Activated T-cell treated with anti-CD3 and anti-CD28 coated beads, Interleukin-2, amount 50 U/mL, for 72 hours (primary cell): ENCODE results near the gene ANKRD40CL. TPM values are rescaled to one million over a fixed set of nuclear protein-coding genes. Genes with fewer than 3 reads are reported as not detected.
A peak's percentile ranks its signal among the peaks of the same experiment; 100 is the strongest.
"Not testable (repeated sequence)": the region's sequence is repeated elsewhere in the genome, so short reads cannot be mapped to it uniquely, and the experiment has no call there.

Experiments used
- ATAC-seq, 2 donors: fragments of 150-1000 bp; cut with Tn5 transposase; replicated peaks in 1 of 2; 2 replicates each; pipeline ENCODE4 v1.10.0; 2021; ENCODE audit warnings: moderate library complexity in 2 of 2, mild to moderate bottlenecking in 1 of 2
- DNase-seq, 2 donors: peaks; one replicate each; pipeline ENCODE4 v3.0.0; 2021 to 2022; ENCODE audit warnings: mixed read lengths in 1 of 2
- H3K27ac Mint-ChIP-seq: one replicate; pipeline ENCODE4 v1.8.0; 2022; ENCODE audit warnings: mild to moderate bottlenecking, moderate library complexity, mixed read lengths
- H3K27me3 Mint-ChIP-seq: one replicate; pipeline ENCODE4 v1.8.0; 2022; ENCODE audit warnings: low read depth, mixed read lengths
- H3K36me3 Mint-ChIP-seq, 2 donors: one replicate each; pipeline ENCODE4 v1.8.0; 2022; ENCODE audit warnings: mixed read lengths in 2 of 2, mild to moderate bottlenecking in 1 of 2; ENCODE audit not compliant: insufficient read depth in 2 of 2
- H3K4me1 Mint-ChIP-seq: one replicate; pipeline ENCODE4 v1.8.0; 2022; ENCODE audit warnings: low read depth, mixed read lengths
- H3K4me3 Mint-ChIP-seq, 2 donors: one replicate each; pipeline ENCODE4 v1.8.0; 2022; ENCODE audit warnings: mild to moderate bottlenecking in 2 of 2, mixed read lengths in 2 of 2, moderate library complexity in 2 of 2
- H3K9me3 Mint-ChIP-seq, 2 donors: one replicate each; pipeline ENCODE4 v1.8.0; 2022; ENCODE audit warnings: mixed read lengths in 2 of 2
- total RNA-seq, 2 donors: library from RNA; stranded (reverse); gene quantifications; one replicate each; pipeline ENCODE4 v1.2.3, GENCODE V29; 2022

The ANKRD40CL gene
- total RNA-seq, 2 donors from 2014 or later: not detected

DNA sequence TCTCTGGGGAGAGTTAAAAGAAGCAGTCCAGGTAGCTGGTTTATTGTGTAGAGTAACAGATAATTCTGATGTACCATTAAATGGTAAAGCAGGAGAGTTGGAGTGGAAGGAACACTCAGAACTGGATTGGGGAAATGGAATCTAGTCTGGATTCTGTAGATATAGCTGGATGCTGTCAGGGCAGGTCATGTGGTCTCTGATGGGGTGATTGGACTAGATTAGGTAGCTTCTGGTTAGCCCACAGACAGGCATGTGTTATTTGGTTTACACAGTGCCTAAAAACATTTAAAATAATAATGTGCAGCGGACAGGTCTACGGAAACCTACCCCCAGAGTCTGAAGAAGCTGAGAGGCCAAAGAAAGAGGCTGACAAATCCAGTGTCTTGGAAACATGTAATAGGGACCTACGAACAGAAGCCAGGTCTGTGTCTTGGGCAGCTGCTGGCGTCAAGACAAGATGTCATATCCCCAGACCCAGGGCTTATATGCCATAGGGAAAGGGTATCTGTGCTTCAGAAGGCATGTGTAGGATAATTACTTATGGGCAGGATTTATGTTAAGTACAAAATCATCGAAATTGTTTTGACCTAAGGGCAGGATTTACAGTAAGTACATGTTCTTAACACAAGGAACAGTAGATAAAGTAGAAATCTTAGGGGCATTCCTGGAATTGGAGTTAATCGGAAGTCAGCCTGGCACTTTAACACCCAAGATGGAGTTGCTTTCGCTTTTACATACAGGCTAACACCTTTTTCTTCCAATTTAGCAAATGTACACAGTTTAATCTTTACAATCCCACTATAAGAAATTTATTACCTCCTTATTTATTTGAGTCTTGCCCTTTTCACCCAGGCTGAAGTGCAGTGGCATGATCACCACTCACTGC, 35.5 kb downstream of the ANKRD40CL start:
- ATAC-seq: no peak
- H3K9me3 Mint-ChIP-seq: no peaks in the 10 kb centered on the region
- peaks cover 0 to 9% of the 10 kb centered on the region in 2 donors for H3K36me3 Mint-ChIP-seq
- H3K4me1 Mint-ChIP-seq: peaks cover 85% of the 10 kb centered on the region
- peak overlapping the region; percentile 86 for H3K27ac Mint-ChIP-seq
- DNase-seq: no peak
- no peaks in the 10 kb centered on the region for H3K27me3 Mint-ChIP-seq
- H3K4me3 Mint-ChIP-seq: peak overlapping the region in 1 of 2 donors; percentile 25

DNA sequence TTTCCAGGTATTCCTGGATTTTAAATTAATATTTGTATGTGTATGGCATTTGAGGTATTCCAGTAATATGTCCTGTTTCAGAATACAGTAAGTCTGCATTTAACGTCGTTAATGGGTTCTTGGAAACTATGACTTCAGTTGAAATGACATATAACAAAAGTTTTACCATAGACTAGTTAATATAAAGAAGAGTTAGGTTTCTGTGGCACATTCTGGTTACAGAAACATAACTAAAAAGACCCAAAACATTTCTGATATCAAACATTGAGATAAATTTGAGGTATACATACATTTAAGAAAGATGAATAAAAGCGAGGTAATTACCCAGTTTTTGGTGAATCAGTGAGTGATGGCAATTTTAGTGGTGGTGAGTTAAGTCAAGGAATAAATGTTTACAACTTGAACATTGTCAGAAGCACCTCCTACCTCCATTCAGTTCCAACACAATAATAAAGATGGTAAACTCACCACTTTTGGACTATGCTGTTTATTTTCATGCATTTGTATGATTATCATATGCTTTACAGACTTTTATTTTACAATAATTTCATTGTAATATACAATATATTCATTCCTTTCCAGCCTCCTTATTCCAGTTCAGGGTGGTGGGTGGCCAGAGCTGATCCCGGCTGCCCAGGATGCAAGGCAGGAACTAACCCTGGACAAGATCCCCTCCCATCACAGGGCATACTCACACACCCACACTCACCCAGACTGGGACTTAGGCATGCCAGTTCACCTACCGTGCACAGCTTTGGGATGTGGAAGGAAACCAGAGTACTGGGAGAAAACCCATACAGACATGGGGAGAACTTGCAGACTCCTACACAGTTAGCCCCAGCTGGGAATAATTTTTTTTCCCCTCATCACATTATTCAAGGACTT, 38.2 kb downstream of the ANKRD40CL start:
- peaks cover 71% of the 10 kb centered on the region for H3K4me1 Mint-ChIP-seq
- no peaks in the 10 kb centered on the region for H3K9me3 Mint-ChIP-seq
- H3K36me3 Mint-ChIP-seq: peaks cover 0 to 8% of the 10 kb centered on the region in 2 donors
- no peak for DNase-seq
- no peaks in the 10 kb centered on the region for H3K27me3 Mint-ChIP-seq
- peak; percentile 63 to 68 for ATAC-seq
- H3K27ac Mint-ChIP-seq: peak overlapping the region; percentile 97
- H3K4me3 Mint-ChIP-seq: peak overlapping the region; percentile 58 to 85

DNA sequence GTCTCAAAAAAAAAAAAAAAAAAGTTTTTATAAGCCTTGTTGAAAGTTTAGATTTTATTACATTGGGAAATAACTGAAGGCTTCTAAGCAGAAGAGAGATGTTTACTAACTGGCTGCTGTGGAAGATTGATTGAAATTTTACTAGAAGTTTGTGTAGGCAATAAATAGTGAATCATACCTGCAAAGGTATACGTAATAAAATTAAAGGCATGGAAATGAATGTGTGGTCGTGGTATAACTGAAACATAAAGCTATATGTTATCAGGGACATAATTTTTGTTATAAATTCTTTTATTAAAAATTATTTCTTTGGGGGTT, 39.2 kb downstream of the ANKRD40CL start:
- H3K9me3 Mint-ChIP-seq: no peaks in the 10 kb centered on the region
- peak overlapping the region; percentile 34 to 81 for H3K4me3 Mint-ChIP-seq
- H3K4me1 Mint-ChIP-seq: peaks cover 67% of the 10 kb centered on the region
- no peaks in the 10 kb centered on the region for H3K27me3 Mint-ChIP-seq
- peaks cover 0 to 8% of the 10 kb centered on the region in 2 donors for H3K36me3 Mint-ChIP-seq
- no peak for ATAC-seq
- no peak for DNase-seq
- H3K27ac Mint-ChIP-seq: peak overlapping the region; percentile 94

DNA sequence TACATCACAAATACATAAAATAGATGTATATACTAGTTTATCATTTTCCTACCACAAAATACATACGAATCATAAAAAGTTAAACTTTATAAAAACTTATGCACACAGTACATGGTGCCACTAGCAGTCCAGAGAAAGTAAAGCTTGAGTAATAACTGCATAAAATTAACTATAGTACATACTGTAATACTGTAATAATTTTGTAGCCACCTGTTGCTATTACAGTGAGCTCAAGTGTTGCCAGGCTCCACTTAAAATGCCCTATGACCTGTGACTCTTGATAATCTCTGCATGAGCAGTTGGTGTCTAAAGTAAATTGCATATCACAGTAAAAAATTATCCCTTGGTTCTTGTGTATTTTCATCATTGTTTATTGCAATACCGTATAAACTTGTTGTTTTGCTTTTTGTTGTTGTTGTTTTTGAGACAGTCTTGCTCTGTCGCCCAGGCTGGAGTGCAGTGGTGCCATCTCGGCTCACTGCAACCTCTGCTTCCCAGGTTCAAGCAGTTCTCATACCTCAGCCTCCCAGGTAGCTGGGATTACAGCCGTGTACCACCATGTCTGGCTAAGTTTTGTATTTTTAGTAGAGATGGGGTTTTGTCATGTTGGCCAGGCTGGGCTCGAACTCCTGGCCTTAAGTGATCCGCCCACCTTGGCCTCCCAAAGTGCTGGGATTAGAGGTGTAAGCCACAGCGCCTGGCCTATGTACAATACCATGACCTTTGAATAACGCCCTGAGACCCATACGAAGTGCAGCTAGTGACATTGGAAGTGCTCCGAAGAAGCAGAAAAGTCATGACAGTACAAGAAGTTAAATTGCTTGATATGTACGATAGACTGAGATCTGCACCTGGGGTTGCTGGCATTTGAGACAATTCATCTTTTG, 41.3 kb downstream of the ANKRD40CL start:
- peaks cover 2 to 3% of the 10 kb centered on the region in 2 donors for H3K36me3 Mint-ChIP-seq
- H3K27ac Mint-ChIP-seq: peak overlapping the region; percentile 56
- peak overlapping the region in 1 of 2 donors; percentile 27 for H3K4me3 Mint-ChIP-seq
- DNase-seq (no peak), ATAC-seq (no peak)
- H3K9me3 Mint-ChIP-seq: no peaks in the 10 kb centered on the region
- H3K27me3 Mint-ChIP-seq: no peaks in the 10 kb centered on the region
- peaks cover 68% of the 10 kb centered on the region for H3K4me1 Mint-ChIP-seq

DNA sequence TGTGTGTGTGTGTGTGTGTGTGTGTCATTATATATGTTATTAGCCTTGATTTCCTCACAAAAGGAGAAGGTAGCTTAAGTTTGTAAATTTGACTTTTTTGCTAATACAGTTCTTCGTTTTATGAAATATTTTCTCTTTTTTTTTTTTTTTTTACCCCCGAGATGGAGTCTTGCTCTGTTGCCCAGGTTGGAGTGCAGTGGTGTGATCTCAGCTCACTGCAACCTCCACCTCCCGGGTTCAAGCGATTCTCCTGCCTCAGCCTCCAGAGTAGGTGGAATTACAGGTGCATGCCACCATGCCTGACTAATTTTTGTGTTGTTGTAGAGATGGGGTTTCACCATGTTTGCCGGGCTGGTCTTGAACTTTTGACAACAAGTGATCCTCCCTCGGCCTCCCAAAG, 42.7 kb downstream of the ANKRD40CL start:
- Mint-ChIP-seq H3K4me1 (peaks cover 58% of the 10 kb centered on the region), H3K4me3 (peak overlapping the region in 1 of 2 donors; percentile 12), H3K36me3 (peaks cover 4 to 11% of the 10 kb centered on the region in 2 donors)
- H3K27ac Mint-ChIP-seq, ATAC-seq, DNase-seq, H3K9me3 Mint-ChIP-seq, H3K27me3 Mint-ChIP-seq: not testable (repeated sequence)

DNA sequence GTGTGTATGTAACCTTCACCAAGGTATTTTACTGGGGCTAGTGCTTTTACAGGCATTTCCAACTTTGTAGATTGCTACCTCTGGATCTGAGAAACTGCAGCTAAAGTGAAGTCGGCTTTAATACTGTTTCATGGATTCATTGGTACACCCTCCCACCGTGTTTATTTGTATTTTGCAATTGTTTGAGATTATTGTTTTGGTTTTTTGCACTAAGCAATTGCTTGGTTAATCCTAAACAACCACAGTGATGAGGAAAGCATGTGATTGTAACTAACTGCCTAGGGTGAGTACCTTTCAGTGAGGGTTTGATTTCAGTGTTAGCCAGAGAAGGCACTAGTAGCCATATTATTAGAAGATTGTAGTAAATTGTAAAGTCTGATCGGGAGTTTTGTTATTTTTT, 44.6 kb downstream of the ANKRD40CL start:
- peak overlapping the region; percentile 71 for H3K27ac Mint-ChIP-seq
- no peaks in the 10 kb centered on the region for H3K9me3 Mint-ChIP-seq
- peak overlapping the region; percentile 92 to 97 for H3K4me3 Mint-ChIP-seq

DNA sequence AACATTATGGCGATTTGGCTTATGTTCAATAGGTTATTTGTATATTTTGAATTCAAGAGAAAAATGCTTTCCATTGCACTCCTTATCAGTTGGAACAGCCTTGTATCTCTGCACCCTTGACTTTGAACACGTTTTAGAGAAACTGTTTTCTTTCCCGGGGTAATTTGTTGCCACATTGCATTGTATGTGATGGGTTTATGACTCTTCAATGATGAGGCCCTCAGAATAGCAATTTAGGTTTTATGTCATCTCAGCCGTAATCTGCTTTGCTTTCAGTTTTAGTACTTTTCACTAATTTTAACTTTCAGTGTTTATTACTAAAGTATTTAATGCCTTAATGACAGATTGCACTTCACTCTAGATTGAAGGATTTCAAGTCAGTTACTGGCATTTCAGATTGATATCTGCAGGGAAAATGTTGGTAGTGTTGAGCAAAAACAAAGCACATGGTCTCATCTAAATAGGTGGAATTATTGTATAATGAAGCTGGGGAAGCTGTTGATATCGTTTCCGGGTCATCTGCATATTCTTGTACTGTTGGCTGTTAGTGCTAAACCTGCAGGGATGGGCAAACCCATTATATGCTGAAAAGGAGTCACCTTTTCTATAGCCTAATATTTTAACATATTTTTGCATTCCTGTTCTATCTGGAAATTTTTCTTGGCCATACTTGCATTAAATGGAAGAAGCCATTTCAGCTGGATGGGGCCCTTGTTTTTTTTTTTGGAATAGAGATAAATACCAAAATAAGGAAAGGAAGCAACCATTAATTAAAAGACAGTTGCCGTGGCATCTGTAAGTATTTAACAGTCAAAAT, 45.9 kb downstream of the ANKRD40CL start:
- H3K9me3 Mint-ChIP-seq: no peaks in the 10 kb centered on the region
- peaks cover 4 to 10% of the 10 kb centered on the region in 2 donors for H3K36me3 Mint-ChIP-seq
- peaks cover 32% of the 10 kb centered on the region for H3K4me1 Mint-ChIP-seq
- DNase-seq (no peak), ATAC-seq (no peak)
- H3K4me3 Mint-ChIP-seq: peak overlapping the region; percentile 92 to 97
- H3K27me3 Mint-ChIP-seq: no peaks in the 10 kb centered on the region
- peak overlapping the region; percentile 96 for H3K27ac Mint-ChIP-seq

More for the DNA sequence above, 44.6 kb downstream of the ANKRD40CL start:
- Mint-ChIP-seq H3K4me1 (peaks cover 40% of the 10 kb centered on the region), H3K27me3 (no peaks in the 10 kb centered on the region), H3K36me3 (peaks cover 4 to 13% of the 10 kb centered on the region in 2 donors)
- no peak for DNase-seq
- ATAC-seq: no peak

DNA sequence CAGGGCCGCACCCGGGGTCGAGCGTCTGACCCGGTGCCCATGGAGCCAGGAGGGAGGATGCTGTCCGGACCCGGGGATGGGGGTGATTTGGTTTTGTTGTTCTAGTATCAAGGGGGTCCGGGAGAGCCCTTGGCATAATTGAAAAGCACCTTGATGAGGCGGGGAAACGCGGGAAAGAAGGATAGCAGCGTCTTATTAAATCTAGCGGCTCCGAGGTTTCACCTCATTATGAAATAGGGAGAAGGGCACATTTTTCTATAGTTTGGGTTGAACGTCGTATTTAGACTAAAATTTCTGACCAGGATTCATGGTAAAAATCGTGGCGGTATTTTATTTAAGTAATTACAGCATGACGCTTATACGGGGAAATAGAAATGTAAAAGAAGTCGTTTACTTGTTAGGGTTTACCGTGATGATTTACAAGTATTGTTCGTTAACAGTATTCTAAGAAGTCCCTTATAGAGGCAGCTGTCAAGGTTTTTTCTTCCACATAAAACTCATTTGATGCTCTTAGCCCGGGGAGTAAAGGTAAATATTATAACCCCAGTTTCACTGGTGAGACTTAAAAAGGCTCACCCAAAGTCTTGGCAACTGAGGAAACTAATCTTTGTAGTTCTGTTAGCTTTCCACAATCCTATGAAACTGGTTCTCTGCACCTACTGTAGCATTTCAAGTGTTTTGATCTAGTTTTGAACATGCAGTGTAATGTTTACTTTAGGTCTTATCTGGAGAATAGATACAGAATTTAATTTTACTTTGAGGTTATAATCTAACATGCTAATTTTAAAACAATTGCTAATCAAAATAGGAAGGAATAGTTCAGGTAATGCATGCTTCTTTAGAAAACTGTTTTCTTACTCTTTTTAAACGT, 47.2 kb downstream of the ANKRD40CL start:
- H3K27ac Mint-ChIP-seq: peak overlapping the region; percentile 96
- H3K4me1 Mint-ChIP-seq: peaks cover 25% of the 10 kb centered on the region
- H3K9me3 Mint-ChIP-seq: no peaks in the 10 kb centered on the region
- peak overlapping the region; percentile 92 to 97 for H3K4me3 Mint-ChIP-seq
- ATAC-seq (no peak), DNase-seq (no peak)
- H3K36me3 Mint-ChIP-seq: peaks cover 4 to 10% of the 10 kb centered on the region in 2 donors
- no peaks in the 10 kb centered on the region for H3K27me3 Mint-ChIP-seq

DNA sequence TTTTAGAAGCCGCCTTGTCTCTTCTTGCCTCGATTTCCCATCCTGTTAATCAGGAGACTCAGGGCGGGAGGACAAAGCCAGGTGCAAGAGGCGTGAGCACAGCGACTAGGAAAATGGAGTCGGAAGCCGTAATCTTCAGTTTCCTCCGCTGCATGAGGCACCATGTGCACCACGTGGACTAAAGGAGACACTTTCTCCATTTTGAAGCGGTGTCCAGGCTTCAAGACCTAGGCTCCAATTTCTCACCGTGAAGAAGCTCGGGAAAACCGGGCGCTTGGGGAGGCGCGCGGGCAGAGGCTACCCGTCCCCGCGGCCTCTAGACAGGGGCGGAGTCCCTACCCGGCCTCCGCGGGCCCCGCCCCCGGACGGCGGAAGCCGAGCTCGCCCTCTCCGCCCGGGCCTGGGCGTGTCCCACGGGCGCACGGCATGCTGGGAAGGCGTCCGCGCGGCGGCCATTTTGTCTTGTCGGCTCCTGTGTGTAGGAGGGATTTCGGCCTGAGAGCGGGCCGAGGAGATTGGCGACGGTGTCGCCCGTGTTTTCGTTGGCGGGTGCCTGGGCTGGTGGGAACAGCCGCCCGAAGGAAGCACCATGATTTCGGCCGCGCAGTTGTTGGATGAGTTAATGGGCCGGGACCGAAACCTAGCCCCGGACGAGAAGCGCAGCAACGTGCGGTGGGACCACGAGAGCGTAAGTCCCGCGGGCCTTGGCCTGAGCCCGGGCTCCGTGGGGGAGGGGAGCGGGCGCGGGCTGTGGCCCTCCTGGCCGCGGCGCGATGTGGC, 48.0 kb downstream of the ANKRD40CL start, which contains the start of gene LUC7L3:
TSS of gene LUC7L3 (plus strand) at position 460 of the 780 bp plus-strand sequence. CDS start at position 590, 130 bp downstream.
- DNase-seq: peak; percentile 95 to 97
- Mint-ChIP-seq H3K36me3 (peaks cover 4 to 10% of the 10 kb centered on the region in 2 donors), H3K27ac (peak within 1 kb of the TSS; percentile 96), H3K9me3 (no peaks in the 10 kb centered on the region), H3K4me1 (peaks cover 25% of the 10 kb centered on the region), H3K4me3 (peak within 1 kb of the TSS; percentile 92 to 97), H3K27me3 (no peaks in the 10 kb centered on the region)
- peak; percentile 94 to 96 for ATAC-seq

DNA sequence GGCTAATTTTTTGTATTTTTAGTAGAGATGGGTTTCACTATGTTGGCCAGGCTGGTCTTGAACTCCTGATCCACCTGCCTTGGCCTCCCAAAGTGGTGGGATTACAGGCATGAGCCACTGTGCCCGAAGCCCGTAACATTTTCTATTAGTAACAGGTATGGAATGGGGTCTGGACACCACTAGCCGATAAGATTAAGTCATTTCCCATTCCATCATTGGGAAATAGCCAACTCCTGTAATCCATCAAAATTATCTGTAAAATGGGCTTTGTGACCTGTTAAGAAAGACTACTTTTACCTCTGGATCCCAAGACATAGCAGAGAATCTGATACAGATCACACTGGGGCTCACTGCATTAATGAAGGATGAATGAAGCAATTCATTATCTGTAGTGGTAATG, 51.8 kb downstream of the ANKRD40CL start:
- H3K9me3 Mint-ChIP-seq: no peaks in the 10 kb centered on the region
- H3K4me1 Mint-ChIP-seq: peaks cover 8% of the 10 kb centered on the region
- H3K27me3 Mint-ChIP-seq: no peaks in the 10 kb centered on the region
- H3K27ac Mint-ChIP-seq: no peak overlapping the region
- H3K4me3 Mint-ChIP-seq: no peak overlapping the region
- DNase-seq (no peak), ATAC-seq (no peak)
- peaks cover 2 to 7% of the 10 kb centered on the region in 2 donors for H3K36me3 Mint-ChIP-seq
